Measurements from ENCODE around the gene SUGP2. TPM values are rescaled to one million over a fixed set of nuclear protein-coding genes. Genes with fewer than 3 reads are reported as not detected.

Gene SUGP2
- total RNA-seq, 1 donor from 2014 or later, result 68.2 TPM

- intact Hi-C loops (cut with micrococcal nuclease), result no loop called here
- Histone ChIP-seq H3K9me3 (replicated peaks) (no peaks in the 10 kb centered on the region), H3K27me3 (ENCODE audit: low read depth) (no peaks in the 10 kb centered on the region), H3K36me3 (peaks cover 38% of the 10 kb centered on the region), H3K27ac (replicated peaks) (no peak overlapping the region), H3K4me1 (peaks cover 34% of the 10 kb centered on the region), H3K4me3 (no peak overlapping the region)
- TF ChIP-seq CTCF (IDR thresholded peaks at IDR 0.05; ENCODE audit: borderline replicate concordance), result no peak
- no peak for DNase-seq
These were observed 24.0 kb upstream of the SUGP2 start for GRCh38 chr19:19057317-19057716.

- peaks cover 44% of the 10 kb centered on the region for H3K36me3 ChIP-seq
These were observed 23.4 kb upstream of the SUGP2 start for GRCh38 chr19:19056636-19057275.

GRCh38 chr19:19055701-19056100, 22.4 kb upstream of the SUGP2 start:
- intact Hi-C loops (cut with micrococcal nuclease), result no loop called here

More at GRCh38 chr19:19056636-19057275, 23.4 kb upstream of the SUGP2 start:
- Histone ChIP-seq H3K4me3 (no peak overlapping the region), H3K9me3 (replicated peaks) (no peaks in the 10 kb centered on the region), H3K4me1 (peaks cover 28% of the 10 kb centered on the region), H3K27me3 (ENCODE audit: low read depth) (no peaks in the 10 kb centered on the region), H3K27ac (replicated peaks) (no peak overlapping the region)
- TF ChIP-seq CTCF (IDR thresholded peaks at IDR 0.05; ENCODE audit: borderline replicate concordance), result no peak
- intact Hi-C loops (cut with micrococcal nuclease), result no loop called here
- DNase-seq, result no peak

GRCh38 chr19:19054939-19055440, 21.7 kb upstream of the SUGP2 start:
- no peak for DNase-seq
- peaks cover 48% of the 10 kb centered on the region for H3K36me3 ChIP-seq
- H3K4me3 ChIP-seq, result no peak overlapping the region
- intact Hi-C loops (cut with micrococcal nuclease), result loop anchor here (5.0 kb wide), 1 partner anchor 82 kb away; the partner anchor contains the start of gene TMEM161A
- peaks cover 11% of the 10 kb centered on the region for H3K4me1 ChIP-seq
- no peaks in the 10 kb centered on the region for H3K27me3 ChIP-seq (ENCODE audit: low read depth)
- H3K9me3 ChIP-seq (replicated peaks), result no peaks in the 10 kb centered on the region
- H3K27ac ChIP-seq (replicated peaks), result no peak overlapping the region
- TF ChIP-seq CTCF (IDR thresholded peaks at IDR 0.05; ENCODE audit: borderline replicate concordance), result no peak

More at GRCh38 chr19:19055701-19056100, 22.4 kb upstream of the SUGP2 start:
- H3K27ac ChIP-seq (replicated peaks), result no peak overlapping the region
- no peak for TF ChIP-seq CTCF (IDR thresholded peaks at IDR 0.05; ENCODE audit: borderline replicate concordance)
- no peak overlapping the region for H3K4me3 ChIP-seq
- H3K36me3 ChIP-seq, result peaks cover 48% of the 10 kb centered on the region
- no peaks in the 10 kb centered on the region for H3K9me3 ChIP-seq (replicated peaks)
- no peak for DNase-seq
- peaks cover 18% of the 10 kb centered on the region for H3K4me1 ChIP-seq
- H3K27me3 ChIP-seq (ENCODE audit: low read depth), result no peaks in the 10 kb centered on the region

GRCh38 chr19:19054315-19054938, 21.1 kb upstream of the SUGP2 start:
- H3K36me3 ChIP-seq, result peaks cover 51% of the 10 kb centered on the region
- no peaks in the 10 kb centered on the region for H3K9me3 ChIP-seq (replicated peaks)
- DNase-seq, result no peak
- no peak for TF ChIP-seq CTCF (IDR thresholded peaks at IDR 0.05; ENCODE audit: borderline replicate concordance)
- peaks cover 5% of the 10 kb centered on the region for H3K4me1 ChIP-seq
- no peaks in the 10 kb centered on the region for H3K27me3 ChIP-seq (ENCODE audit: low read depth)
- intact Hi-C loops (cut with micrococcal nuclease), result loop anchor here (5.0 kb wide), 1 partner anchor 83 kb away; the partner anchor contains the start of gene TMEM161A
- H3K4me3 ChIP-seq, result no peak overlapping the region
- no peak overlapping the region for H3K27ac ChIP-seq (replicated peaks)
